HEK293 (cell line): ENCODE measurements around the gene PLCD3.

ENCODE experiments used
- GLI4 ChIP-seq: fragments of 450-650 bp; formaldehyde crosslinking; IDR thresholded peaks from 2 replicates; pipeline ENCODE4 v1.5.1; 2016; ENCODE audit warnings: missing biosample characterization, missing genetic modification characterization
- OSR2 ChIP-seq: fragments of 450-650 bp; formaldehyde crosslinking; IDR thresholded peaks from 2 replicates; pipeline ENCODE4 v1.5.1; 2016; ENCODE audit warnings: missing biosample characterization, missing genetic modification characterization
- SP2 ChIP-seq: fragments of 450-650 bp; formaldehyde crosslinking; IDR thresholded peaks from 2 replicates; pipeline ENCODE4 v1.5.1; 2016; ENCODE audit warnings: missing biosample characterization, missing genetic modification characterization
- TCF7L2 ChIP-seq: IDR thresholded peaks from 2 replicates; pipeline ENCODE4 v1.6.1; 2011; ENCODE audit warnings: low read depth, mild to moderate bottlenecking, inconsistent platforms, low read length, moderate library complexity, borderline replicate concordance
- ZFHX2 ChIP-seq: fragments of 450-650 bp; formaldehyde crosslinking; conservative IDR thresholded peaks from 2 replicates; pipeline ENCODE4 v1.5.1; 2016; ENCODE audit warnings: missing biosample characterization, missing genetic modification characterization
- ZNF138 ChIP-seq: fragments of 450-650 bp; formaldehyde crosslinking; IDR thresholded peaks from 2 replicates; pipeline ENCODE4 v1.5.1; 2016; ENCODE audit warnings: missing biosample characterization, missing genetic modification characterization, borderline replicate concordance
- ZNF223 ChIP-seq: fragments of 450-650 bp; formaldehyde crosslinking; IDR thresholded peaks from 2 replicates; pipeline ENCODE4 v1.5.1; 2016; ENCODE audit warnings: missing biosample characterization, missing genetic modification characterization
- ZNF274 ChIP-seq, 2 experiments: fragments of 200-500 bp in 1 of 2; fragments of 450-650 bp in 1 of 2; sonication (Bioruptor generic) in 1 of 2; formaldehyde crosslinking in 1 of 2; IDR thresholded peaks; 2 replicates each; pipeline versions ENCODE4 v1.5.1 to v1.6.1; 2014 to 2016; ENCODE audit warnings: borderline replicate concordance in 1 of 2, inconsistent platforms in 1 of 2, low read length in 1 of 2, missing biosample characterization in 1 of 2, missing genetic modification characterization in 1 of 2
- ZNF350 ChIP-seq: fragments of 450-650 bp; formaldehyde crosslinking; IDR thresholded peaks from 2 replicates; pipeline ENCODE4 v1.5.0; 2017; ENCODE audit warnings: missing biosample characterization, mild to moderate bottlenecking, missing genetic modification characterization
- TF ChIP-seq, protein P1 (sequence below): fragments of 450-650 bp; formaldehyde crosslinking; IDR thresholded peaks from 2 replicates; pipeline ENCODE4 v1.5.1; 2016; ENCODE audit warnings: missing biosample characterization, missing genetic modification characterization
- TF ChIP-seq, protein P2 (sequence below): fragments of 450-650 bp; formaldehyde crosslinking; conservative IDR thresholded peaks from 2 replicates; pipeline ENCODE4 v1.5.1; 2016; ENCODE audit warnings: low read depth, missing biosample characterization, missing genetic modification characterization
- TF ChIP-seq, protein P3 (sequence below): fragments of 450-650 bp; formaldehyde crosslinking; IDR thresholded peaks from 2 replicates; pipeline ENCODE4 v1.5.1; 2016; ENCODE audit warnings: missing biosample characterization, missing genetic modification characterization
- TF ChIP-seq, protein P4 (sequence below): fragments of 450-650 bp; formaldehyde crosslinking; conservative IDR thresholded peaks from 2 replicates; pipeline ENCODE4 v1.5.1; 2016; ENCODE audit warnings: low read depth, missing biosample characterization, missing genetic modification characterization
- TF ChIP-seq, protein P5 (sequence below): sonication (generic); formaldehyde crosslinking; IDR thresholded peaks from 2 replicates; pipeline ENCODE4 v1.8.1; 2022; ENCODE audit warnings: mild to moderate bottlenecking, moderate library complexity, missing genetic modification reagents

DNA sequence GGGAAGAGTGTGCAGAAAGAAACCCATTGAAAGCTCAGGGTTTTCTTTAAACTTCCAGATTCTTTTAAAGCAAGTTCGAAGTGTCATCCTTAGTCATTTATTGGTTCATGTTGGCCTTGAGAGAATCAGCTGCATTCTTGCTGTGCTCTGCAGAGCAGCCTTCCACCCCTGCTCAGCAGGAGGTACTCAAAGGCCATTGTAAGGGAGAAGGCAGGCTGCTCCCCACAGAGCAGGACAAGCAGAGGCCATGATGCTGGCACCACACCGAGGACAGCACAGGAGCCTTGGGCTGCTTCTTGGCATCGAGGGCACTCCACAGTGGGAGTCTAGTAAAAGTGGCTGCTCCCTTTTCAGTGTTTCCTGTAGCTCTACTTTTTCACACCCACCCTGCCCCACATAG, 41.6 kb downstream of the PLCD3 start:
- TF ChIP-seq, protein P1, sequence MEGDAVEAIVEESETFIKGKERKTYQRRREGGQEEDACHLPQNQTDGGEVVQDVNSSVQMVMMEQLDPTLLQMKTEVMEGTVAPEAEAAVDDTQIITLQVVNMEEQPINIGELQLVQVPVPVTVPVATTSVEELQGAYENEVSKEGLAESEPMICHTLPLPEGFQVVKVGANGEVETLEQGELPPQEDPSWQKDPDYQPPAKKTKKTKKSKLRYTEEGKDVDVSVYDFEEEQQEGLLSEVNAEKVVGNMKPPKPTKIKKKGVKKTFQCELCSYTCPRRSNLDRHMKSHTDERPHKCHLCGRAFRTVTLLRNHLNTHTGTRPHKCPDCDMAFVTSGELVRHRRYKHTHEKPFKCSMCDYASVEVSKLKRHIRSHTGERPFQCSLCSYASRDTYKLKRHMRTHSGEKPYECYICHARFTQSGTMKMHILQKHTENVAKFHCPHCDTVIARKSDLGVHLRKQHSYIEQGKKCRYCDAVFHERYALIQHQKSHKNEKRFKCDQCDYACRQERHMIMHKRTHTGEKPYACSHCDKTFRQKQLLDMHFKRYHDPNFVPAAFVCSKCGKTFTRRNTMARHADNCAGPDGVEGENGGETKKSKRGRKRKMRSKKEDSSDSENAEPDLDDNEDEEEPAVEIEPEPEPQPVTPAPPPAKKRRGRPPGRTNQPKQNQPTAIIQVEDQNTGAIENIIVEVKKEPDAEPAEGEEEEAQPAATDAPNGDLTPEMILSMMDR: no peak
- TF ChIP-seq, protein P2, sequence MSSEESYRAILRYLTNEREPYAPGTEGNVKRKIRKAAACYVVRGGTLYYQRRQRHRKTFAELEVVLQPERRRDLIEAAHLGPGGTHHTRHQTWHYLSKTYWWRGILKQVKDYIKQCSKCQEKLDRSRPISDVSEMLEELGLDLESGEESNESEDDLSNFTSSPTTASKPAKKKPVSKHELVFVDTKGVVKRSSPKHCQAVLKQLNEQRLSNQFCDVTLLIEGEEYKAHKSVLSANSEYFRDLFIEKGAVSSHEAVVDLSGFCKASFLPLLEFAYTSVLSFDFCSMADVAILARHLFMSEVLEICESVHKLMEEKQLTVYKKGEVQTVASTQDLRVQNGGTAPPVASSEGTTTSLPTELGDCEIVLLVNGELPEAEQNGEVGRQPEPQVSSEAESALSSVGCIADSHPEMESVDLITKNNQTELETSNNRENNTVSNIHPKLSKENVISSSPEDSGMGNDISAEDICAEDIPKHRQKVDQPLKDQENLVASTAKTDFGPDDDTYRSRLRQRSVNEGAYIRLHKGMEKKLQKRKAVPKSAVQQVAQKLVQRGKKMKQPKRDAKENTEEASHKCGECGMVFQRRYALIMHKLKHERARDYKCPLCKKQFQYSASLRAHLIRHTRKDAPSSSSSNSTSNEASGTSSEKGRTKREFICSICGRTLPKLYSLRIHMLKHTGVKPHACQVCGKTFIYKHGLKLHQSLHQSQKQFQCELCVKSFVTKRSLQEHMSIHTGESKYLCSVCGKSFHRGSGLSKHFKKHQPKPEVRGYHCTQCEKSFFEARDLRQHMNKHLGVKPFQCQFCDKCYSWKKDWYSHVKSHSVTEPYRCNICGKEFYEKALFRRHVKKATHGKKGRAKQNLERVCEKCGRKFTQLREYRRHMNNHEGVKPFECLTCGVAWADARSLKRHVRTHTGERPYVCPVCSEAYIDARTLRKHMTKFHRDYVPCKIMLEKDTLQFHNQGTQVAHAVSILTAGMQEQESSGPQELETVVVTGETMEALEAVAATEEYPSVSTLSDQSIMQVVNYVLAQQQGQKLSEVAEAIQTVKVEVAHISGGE (tag by site-specific recombination): no peak
- TF ChIP-seq ZNF274 (IDR thresholded peaks at IDR 0.05; ENCODE audit: low read length): no peak
- no peak for TF ChIP-seq ZNF274 (tag by site-specific recombination; IDR thresholded peaks at IDR 0.05; ENCODE audit: borderline replicate concordance)
- TF ChIP-seq, protein P3, sequence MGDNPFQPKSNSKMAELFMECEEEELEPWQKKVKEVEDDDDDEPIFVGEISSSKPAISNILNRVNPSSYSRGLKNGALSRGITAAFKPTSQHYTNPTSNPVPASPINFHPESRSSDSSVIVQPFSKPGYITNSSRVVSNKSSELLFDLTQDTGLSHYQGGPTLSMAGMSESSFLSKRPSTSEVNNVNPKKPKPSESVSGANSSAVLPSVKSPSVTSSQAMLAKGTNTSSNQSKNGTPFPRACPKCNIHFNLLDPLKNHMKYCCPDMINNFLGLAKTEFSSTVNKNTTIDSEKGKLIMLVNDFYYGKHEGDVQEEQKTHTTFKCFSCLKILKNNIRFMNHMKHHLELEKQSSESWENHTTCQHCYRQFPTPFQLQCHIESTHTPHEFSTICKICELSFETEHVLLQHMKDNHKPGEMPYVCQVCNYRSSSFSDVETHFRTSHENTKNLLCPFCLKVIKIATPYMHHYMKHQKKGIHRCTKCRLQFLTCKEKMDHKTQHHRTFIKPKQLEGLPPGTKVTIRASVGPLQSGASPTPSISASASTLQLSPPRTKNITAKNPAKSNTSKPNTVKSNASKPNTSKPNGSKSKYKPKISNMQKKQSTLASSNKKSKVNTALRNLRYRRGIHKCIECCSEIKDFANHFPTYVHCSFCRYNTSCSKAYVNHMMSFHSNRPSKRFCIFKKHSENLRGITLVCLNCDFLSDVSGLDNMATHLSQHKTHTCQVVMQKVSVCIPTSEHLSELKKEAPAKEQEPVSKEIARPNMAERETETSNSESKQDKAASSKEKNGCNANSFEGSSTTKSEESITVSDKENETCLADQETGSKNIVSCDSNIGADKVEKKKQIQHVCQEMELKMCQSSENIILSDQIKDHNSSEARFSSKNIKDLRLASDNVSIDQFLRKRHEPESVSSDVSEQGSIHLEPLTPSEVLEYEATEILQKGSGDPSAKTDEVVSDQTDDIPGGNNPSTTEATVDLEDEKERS: no peak
- TF ChIP-seq, protein P4, sequence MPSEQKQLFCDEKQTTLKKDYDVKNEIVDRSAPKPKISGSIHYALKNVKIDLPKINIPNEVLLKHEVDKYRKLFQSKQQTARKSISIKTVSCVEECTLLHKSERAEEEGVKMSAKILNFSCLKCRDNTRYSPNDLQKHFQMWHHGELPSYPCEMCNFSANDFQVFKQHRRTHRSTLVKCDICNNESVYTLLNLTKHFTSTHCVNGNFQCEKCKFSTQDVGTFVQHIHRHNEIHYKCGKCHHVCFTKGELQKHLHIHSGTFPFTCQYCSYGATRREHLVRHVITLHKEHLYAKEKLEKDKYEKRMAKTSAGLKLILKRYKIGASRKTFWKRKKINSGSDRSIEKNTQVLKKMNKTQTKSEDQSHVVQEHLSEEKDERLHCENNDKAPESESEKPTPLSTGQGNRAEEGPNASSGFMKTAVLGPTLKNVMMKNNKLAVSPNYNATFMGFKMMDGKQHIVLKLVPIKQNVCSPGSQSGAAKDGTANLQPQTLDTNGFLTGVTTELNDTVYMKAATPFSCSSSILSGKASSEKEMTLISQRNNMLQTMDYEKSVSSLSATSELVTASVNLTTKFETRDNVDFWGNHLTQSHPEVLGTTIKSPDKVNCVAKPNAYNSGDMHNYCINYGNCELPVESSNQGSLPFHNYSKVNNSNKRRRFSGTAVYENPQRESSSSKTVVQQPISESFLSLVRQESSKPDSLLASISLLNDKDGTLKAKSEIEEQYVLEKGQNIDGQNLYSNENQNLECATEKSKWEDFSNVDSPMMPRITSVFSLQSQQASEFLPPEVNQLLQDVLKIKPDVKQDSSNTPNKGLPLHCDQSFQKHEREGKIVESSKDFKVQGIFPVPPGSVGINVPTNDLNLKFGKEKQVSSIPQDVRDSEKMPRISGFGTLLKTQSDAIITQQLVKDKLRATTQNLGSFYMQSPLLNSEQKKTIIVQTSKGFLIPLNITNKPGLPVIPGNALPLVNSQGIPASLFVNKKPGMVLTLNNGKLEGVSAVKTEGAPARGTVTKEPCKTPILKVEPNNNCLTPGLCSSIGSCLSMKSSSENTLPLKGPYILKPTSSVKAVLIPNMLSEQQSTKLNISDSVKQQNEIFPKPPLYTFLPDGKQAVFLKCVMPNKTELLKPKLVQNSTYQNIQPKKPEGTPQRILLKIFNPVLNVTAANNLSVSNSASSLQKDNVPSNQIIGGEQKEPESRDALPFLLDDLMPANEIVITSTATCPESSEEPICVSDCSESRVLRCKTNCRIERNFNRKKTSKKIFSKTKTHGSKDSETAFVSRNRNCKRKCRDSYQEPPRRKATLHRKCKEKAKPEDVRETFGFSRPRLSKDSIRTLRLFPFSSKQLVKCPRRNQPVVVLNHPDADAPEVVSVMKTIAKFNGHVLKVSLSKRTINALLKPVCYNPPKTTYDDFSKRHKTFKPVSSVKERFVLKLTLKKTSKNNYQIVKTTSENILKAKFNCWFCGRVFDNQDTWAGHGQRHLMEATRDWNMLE (tag by site-specific recombination): no peak
- no peak for TF ChIP-seq OSR2 (tag by site-specific recombination)
- TF ChIP-seq, protein P5, sequence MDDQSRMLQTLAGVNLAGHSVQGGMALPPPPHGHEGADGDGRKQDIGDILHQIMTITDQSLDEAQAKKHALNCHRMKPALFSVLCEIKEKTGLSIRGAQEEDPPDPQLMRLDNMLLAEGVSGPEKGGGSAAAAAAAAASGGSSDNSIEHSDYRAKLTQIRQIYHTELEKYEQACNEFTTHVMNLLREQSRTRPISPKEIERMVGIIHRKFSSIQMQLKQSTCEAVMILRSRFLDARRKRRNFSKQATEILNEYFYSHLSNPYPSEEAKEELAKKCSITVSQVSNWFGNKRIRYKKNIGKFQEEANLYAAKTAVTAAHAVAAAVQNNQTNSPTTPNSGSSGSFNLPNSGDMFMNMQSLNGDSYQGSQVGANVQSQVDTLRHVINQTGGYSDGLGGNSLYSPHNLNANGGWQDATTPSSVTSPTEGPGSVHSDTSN (CRISPR knock-in tag): no peak
- no peak for TF ChIP-seq GLI4 (tag by site-specific recombination)
- no peak for TF ChIP-seq ZNF223 (tag by site-specific recombination)
- no peak for TF ChIP-seq TCF7L2
- TF ChIP-seq SP2 (tag by site-specific recombination): no peak
- TF ChIP-seq ZNF138 (tag by site-specific recombination): no peak
- no peak for TF ChIP-seq ZFHX2
- no peak for TF ChIP-seq ZNF350 (tag by site-specific recombination)
